NCI-H2081 treated with DMSO at 0.1 percent for 48 hours (cell line): Measurements from ENCODE around the gene PLPP6.

Source experiments
- DNase-seq: peaks from one replicate; lab custom pipeline; 2025; lab: John Stamatoyannopoulos, UW

PLPP6 gene

DNA sequence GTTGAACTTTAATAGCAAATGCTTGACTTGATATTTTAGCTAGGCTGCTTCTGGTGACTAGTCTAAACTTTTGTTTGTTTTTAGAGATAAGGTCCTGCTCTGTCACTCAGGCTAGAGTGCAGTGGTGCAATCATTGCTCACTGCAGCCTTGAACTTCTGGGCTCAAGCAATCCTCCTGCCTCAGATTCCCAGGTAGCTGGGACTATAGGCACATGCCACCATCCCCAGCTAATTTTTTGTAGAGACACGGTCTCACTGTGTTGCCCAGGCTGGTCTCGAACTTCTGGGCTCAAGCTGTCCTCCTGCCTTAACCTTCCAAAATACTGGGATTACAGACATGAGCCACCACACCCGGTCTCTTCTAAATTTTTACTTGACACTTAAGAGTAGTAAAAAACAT, 38.0 kb downstream of the PLPP6 start:
- DNase-seq = no peak

DNA sequence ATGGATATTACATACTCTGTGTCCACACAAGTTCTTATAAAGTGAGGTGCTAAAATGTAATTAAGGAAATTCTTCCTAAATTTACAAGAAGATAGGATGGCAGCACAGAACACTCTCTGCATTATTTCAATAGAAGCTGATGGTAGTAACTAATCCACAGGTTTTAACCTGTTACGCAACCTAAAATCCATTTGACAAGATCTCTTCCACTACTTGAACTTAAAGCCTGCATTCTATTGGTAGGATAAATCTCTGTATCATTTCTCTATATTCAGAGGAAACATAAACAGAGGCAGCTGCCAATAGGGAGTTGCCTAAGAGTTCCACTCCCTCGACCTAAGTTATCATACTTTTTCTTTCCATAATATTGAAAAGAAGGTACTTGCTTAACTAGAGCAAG, 38.8 kb downstream of the PLPP6 start:
- DNase-seq = no peak

DNA sequence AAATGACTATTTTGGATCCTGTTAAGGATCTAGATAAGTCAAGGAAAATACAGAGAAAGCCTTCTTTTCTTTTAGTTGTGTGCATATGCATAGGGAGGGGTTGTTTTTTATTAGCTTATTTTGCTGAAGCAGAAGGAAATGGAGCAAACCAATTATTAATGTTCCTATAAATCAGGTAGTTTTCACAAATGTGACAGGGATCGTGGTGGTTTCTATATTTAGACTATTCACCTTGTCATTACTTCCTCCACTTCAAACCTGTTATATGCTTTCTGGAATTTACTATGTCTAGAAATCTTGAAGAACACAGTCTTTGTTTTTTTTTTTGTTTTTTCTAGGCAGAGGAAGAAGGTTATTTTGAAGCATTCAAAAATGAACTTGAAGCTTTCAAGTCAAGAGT, 39.4 kb downstream of the PLPP6 start:
- no peak for DNase-seq

DNA sequence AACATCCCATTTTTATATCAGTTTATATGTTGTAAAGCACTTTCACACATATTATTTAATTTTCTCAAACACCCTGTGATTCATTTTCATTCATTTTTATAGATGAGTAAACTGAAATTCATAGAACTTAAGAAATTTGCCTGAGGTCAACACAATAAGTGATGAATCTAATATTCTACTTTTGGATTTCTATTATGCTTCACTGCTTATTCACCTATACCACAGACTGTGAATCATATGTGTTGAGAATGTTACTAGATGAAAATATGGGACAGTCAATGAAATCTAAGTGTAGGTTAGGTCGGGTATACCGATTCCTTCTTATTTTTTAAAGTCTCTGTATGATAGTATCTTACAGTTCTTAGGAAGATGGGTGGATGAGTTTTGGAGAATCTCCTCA, 42.0 kb downstream of the PLPP6 start:
- no peak for DNase-seq

DNA sequence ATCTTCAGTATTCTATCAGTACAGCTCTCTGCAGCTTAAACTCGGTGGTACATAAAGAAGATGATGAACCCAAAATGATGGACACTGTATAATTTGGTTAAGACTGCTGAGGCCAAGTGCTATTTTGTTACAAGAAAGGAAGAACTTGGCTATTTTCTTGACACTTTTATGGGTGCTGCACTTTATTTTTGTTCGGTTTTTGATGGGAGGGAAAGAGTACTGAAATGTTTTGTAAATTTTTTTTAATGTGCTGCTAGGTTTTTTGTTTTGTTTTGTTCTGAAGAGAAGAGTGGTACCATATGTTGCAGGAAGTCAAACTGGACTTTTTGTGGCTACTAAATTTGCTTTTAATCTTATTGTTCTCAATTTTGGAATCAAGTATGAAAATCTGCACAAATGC, 43.9 kb downstream of the PLPP6 start:
- DNase-seq = no peak

GRCh38 chr9:4706971-4707622, 45.0 kb downstream of the PLPP6 start:
- DNase-seq = no peak

DNA sequence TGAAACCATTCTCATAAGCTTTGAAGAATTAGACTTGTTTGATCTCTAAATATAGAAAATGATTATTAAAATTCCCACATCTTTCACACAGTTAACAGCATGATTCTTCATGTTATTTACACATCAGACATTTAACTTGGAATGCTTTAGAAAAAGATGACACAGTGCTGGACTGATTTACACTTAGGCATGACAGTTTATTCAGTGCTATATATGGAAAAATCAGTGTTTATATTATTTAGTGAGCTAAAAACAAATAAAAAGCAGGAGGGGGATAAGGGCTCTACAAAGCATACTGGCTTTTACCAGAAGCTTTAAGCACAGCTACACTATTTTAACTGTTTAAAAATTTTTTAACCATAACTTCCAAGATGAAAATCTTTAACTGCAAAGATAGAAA, 47.3 kb downstream of the PLPP6 start:
- DNase-seq = no peak

GRCh38 chr9:4713849-4714248, 51.8 kb downstream of the PLPP6 start:
- no peak for DNase-seq

DNA sequence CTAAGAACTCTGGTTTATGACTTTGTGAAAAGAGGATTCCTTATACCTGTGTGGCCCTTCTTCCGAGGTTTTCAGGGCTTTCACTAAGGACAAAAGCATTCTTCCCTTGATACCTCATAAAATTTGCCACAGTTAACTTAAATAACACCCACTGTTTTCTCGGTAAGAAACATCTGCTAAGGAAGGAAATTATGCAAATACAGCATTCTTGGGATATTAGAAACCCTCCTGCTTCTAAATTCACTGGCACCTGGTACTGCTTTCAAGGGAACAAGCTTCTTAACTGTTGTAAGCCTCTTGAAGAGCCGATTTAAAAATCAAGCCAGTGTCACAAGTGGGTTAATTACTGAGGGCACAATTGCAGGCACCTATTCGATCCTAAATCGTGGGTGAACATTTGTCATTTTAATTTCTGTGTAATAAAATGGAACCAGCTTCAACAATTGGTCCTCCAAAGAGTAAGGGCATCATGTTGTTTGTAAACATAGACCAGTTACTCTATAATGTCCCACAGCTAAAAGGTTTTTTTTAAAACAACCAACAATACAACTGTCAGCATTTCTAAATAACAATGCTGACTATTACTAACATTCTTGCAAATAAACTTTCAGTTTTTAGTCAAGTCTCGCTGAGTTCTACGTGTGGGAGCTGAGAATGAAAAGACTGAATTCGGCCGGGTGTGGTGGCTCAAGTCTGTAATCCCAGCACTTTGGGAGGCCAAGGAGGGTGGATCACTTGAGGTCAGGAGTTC, 52.3 kb downstream of the PLPP6 start:
- no peak for DNase-seq
